Kidney epithelial cell (primary cell): ENCODE data around the gene SUSD2. TPM values are rescaled to one million over a fixed set of nuclear protein-coding genes. Genes with fewer than 3 reads are reported as not detected.

Experiments used
- DNase-seq: peaks from one replicate; pipeline ENCODE4 v3.0.0-alpha.2; 2010; ENCODE audit warnings: low read depth
- H3K27me3 ChIP-seq: 2 replicates; pipeline ENCODE4 v1.6.0; 2011; ENCODE audit warnings: low read length; ENCODE audit not compliant: control insufficient read depth, insufficient read depth
- H3K36me3 ChIP-seq: 2 replicates; pipeline ENCODE4 v1.5.1; 2011; ENCODE audit warnings: low read length; ENCODE audit not compliant: control insufficient read depth, insufficient read depth
- H3K4me3 ChIP-seq: 2 replicates; pipeline ENCODE4 v1.5.1; 2011; ENCODE audit warnings: low read depth, mild to moderate bottlenecking, control low read depth, low read length
- CTCF ChIP-seq: IDR thresholded peaks from 2 replicates; pipeline ENCODE4 v1.5.1; 2011; ENCODE audit warnings: mild to moderate bottlenecking, moderate library complexity, low read length, control low read depth, inconsistent platforms; ENCODE audit not compliant: insufficient read depth, poor library complexity, severe bottlenecking
- total RNA-seq: library from RNA; depleted of rRNA; stranded (reverse); fragments of >200 nt; gene quantifications from 2 replicates; pipeline ENCODE4 v1.2.3, GENCODE V29; 2015

SUSD2 gene
- total RNA-seq, 1 donor from 2014 or later: 0.17 TPM

- Histone ChIP-seq H3K27me3 (no peaks in the 10 kb centered on the region), H3K4me3 (no peak overlapping the region), H3K36me3 (no peaks in the 10 kb centered on the region)
- TF ChIP-seq CTCF: peak; percentile 94
- DNase-seq: no peak
Observed at GRCh38 chr22:24175160-24175808, 6.0 kb upstream of the SUSD2 start.

GRCh38 chr22:24176040-24176439 lies 5.2 kb upstream of the SUSD2 start:
- no peak for TF ChIP-seq CTCF
- Histone ChIP-seq H3K36me3 (no peaks in the 10 kb centered on the region), H3K27me3 (no peaks in the 10 kb centered on the region), H3K4me3 (no peak overlapping the region)
- no peak for DNase-seq

GRCh38 chr22:24176630-24177029 lies 4.7 kb upstream of the SUSD2 start:
- Histone ChIP-seq H3K4me3 (no peak overlapping the region), H3K36me3 (no peaks in the 10 kb centered on the region), H3K27me3 (no peaks in the 10 kb centered on the region)
- no peak for TF ChIP-seq CTCF
- no peak for DNase-seq

- TF ChIP-seq CTCF: no peak
- H3K36me3 ChIP-seq: no peaks in the 10 kb centered on the region
- H3K4me3 ChIP-seq: no peak overlapping the region
- H3K27me3 ChIP-seq: no peaks in the 10 kb centered on the region
- no peak for DNase-seq
Observed at GRCh38 chr22:24177045-24177444, 4.2 kb upstream of the SUSD2 start.

GRCh38 chr22:24177456-24177855 lies 3.8 kb upstream of the SUSD2 start:
- no peak for TF ChIP-seq CTCF
- H3K36me3 ChIP-seq: no peaks in the 10 kb centered on the region
- no peaks in the 10 kb centered on the region for H3K27me3 ChIP-seq
- DNase-seq: no peak
- no peak overlapping the region for H3K4me3 ChIP-seq

- no peak overlapping the region for H3K4me3 ChIP-seq
- H3K27me3 ChIP-seq: no peaks in the 10 kb centered on the region
- TF ChIP-seq CTCF: no peak
- H3K36me3 ChIP-seq: no peaks in the 10 kb centered on the region
- DNase-seq: no peak
Observed at GRCh38 chr22:24178021-24178431, 3.3 kb upstream of the SUSD2 start.
